ENCODE measurements around the gene IL25.

DNA sequence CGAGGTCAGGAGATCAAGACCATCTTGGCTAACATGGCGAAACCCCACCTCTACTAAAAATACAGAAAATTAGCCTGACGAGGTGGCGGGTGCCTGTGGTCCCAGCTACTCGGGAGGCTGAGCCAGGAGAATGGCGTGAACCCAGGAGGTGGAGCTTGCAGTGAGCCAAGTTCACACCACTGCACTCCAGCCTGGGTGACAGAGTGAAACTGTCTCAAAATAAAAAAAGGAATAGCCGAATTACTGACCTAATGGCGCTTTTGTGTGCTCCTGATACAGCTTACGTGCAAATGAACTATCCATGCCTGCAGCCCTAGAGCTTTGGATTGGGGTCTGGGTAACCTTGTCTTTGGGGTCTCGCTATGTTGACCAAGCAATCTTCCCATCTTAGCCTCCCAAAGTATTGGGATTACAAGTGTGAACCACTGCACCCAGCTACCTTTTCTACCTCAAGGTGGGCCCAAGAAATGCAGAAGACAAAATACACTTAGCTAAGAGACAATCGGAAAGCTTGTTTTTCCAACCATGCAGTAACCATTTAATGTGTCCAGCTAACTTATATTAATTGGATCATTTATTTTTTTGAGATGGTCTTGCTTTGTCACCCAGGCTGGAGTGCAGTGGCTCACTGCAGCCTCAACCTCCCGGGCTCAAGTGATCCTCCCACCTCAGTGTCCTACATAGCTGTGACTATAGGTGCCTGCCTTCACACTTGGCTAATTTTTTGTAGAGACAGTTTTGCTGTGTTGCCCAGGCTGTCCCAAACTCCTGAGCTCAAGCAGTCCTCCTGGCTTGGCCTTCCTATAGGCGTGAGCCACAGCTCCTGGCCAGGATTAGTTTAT lies 45.9 kb upstream of the IL25 start:
- no peak for TF ChIP-seq POLR2A (IDR thresholded peaks at IDR 0.05)
- TF ChIP-seq, protein P1, sequence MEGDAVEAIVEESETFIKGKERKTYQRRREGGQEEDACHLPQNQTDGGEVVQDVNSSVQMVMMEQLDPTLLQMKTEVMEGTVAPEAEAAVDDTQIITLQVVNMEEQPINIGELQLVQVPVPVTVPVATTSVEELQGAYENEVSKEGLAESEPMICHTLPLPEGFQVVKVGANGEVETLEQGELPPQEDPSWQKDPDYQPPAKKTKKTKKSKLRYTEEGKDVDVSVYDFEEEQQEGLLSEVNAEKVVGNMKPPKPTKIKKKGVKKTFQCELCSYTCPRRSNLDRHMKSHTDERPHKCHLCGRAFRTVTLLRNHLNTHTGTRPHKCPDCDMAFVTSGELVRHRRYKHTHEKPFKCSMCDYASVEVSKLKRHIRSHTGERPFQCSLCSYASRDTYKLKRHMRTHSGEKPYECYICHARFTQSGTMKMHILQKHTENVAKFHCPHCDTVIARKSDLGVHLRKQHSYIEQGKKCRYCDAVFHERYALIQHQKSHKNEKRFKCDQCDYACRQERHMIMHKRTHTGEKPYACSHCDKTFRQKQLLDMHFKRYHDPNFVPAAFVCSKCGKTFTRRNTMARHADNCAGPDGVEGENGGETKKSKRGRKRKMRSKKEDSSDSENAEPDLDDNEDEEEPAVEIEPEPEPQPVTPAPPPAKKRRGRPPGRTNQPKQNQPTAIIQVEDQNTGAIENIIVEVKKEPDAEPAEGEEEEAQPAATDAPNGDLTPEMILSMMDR (IDR thresholded peaks at IDR 0.05) = no peak
